A549 (cell line): Measurements from ENCODE around the gene SDE2.

ENCODE experiments used
- REST ChIP-seq: fragments of 200-600 bp; sonication (generic); IDR thresholded peaks from 2 replicates; pipeline ENCODE4 v1.6.1; 2016; ENCODE audit warnings: antibody characterized with exemption, mild to moderate bottlenecking, moderate library complexity
- RFX5 ChIP-seq: fragments of 450-650 bp; IDR thresholded peaks from 2 replicates; pipeline ENCODE4 v1.7.1; 2014; ENCODE audit warnings: antibody characterized with exemption, mild to moderate bottlenecking, moderate library complexity

DNA sequence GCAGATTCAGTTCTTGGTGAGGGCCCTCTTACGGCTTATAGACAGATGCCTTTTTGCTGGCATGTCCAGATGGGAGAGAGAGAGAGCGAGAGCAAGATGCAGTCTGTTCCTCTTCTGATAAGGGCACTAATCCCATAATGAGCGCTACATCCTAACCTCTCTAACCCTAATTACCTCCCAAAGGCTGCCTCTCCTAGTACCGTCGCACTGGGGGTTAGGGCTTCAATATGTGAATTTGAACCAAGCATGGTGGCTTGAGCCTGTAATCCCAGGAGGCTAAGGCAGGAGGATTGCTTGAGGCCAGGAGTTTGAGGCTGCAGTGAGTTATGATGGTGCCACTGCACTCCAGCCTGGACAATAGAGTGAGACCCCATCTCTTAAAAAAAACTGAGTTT lies 10.5 kb upstream of the SDE2 start:
- TF ChIP-seq RFX5 (no peak), REST (no peak)
